Uterus (tissue), 4 donors: Measurements from ENCODE around the gene NR2F1-AS1. TPM values are rescaled to one million over a fixed set of nuclear protein-coding genes. Genes with fewer than 3 reads are reported as not detected.

Source experiments
- DNase-seq, 2 donors: peaks; one replicate each; pipeline ENCODE4 v3.0.0-alpha.2; 2019 to 2020
- H3K27ac ChIP-seq, 2 donors: fragments of 200-600 bp; sonication (generic); 1 replicate in 1 of 2; 2 replicates in 1 of 2; pipeline ENCODE4 v1.5.1; 2016 to 2018
- H3K27me3 ChIP-seq, 2 donors: fragments of 200-600 bp; sonication (generic); one replicate each; pipeline ENCODE4 v1.5.1; 2018 to 2019; ENCODE audit warnings: control low read depth in 1 of 2
- H3K36me3 ChIP-seq, 2 donors: fragments of 200-600 bp; sonication (generic); one replicate each; pipeline ENCODE4 v1.5.1; 2019; ENCODE audit warnings: control low read depth in 1 of 2
- H3K4me1 ChIP-seq, 2 donors: fragments of 200-600 bp; sonication (generic); one replicate each; pipeline ENCODE4 v1.5.1; 2018 to 2019; ENCODE audit warnings: control low read depth in 1 of 2
- H3K4me3 ChIP-seq, 2 donors: fragments of 200-600 bp; sonication (generic); 1 replicate in 1 of 2; 2 replicates in 1 of 2; pipeline ENCODE4 v1.5.1; 2018 to 2019; ENCODE audit warnings: mild to moderate bottlenecking in 1 of 2
- H3K9me3 ChIP-seq, 2 donors: fragments of 200-600 bp; sonication (generic); one replicate each; pipeline ENCODE4 v1.5.1; 2019; ENCODE audit warnings: control low read depth in 1 of 2
- POLR2A ChIP-seq, 2 donors: fragments of 450-650 bp; IDR thresholded peaks; one replicate each; pipeline ENCODE4 v1.6.1; 2016; ENCODE audit warnings: antibody characterized with exemption in 2 of 2, mild to moderate bottlenecking in 1 of 2, moderate library complexity in 1 of 2
- intact Hi-C: fragments of 100-400 bp; cut with DNase I; formaldehyde crosslinking; loops from one replicate; pipeline ENCODE4 v1.15.1; 2023; ENCODE audit warnings: low total_unique reads
- total RNA-seq, 4 donors: library from RNA; depleted of rRNA in 3 of 4; stranded (reverse); fragments of >200 nt in 3 of 4; gene quantifications; one replicate each; pipeline versions ENCODE4 v1.1.0 to v1.2.4, GENCODE V29; 2014 to 2023
- TF ChIP-seq, protein P1 (sequence below), 4 experiments: fragments of 200-600 bp in 2 of 4; fragments of 450-650 bp in 2 of 4; sonication (generic) in 2 of 4; IDR thresholded peaks; one replicate each; pipeline ENCODE4 v1.5.1; 2016 to 2019; ENCODE audit warnings: antibody characterized with exemption in 4 of 4, mild to moderate bottlenecking in 2 of 4, moderate library complexity in 1 of 4
- donor health status: DM: yes; HTN: yes; CAD: no.

NR2F1-AS1 gene
- total RNA-seq, 4 donors from 2014 or later: 4.4 to 46.1 (median 19.9) TPM

DNA sequence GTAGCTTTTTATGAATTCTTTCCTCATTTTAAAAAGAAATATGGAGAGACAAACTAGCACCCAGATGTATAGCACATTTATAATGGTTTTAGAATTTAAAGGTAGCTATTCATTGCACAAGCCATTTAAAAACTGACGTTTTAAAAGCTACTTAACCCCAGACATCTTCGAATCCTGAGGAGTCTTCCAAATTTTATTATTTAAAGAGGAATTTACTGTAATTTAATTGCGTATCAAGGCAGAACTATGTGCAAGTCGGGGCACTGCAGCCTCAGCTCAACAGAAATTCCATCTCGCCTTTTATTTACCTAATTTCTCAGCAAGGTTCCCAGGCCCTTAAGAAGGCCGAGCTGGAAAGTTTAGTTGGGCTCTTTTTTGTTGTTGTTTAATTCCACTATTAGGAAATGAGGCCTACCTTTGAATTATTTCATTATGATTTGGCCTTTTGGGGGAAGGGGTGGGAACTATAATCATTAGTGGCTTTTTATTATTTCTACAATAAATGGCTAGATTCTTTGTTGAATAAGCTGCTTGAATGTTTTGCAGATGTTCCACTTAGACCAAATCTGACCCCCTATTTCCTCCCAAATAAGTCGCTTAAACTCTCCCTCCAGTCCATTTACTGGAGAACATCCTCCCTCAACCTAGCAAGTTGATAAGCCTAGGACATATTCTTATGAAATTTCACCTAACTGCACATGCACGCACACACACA is 22.2 kb upstream of the NR2F1-AS1 start:
- no peak for DNase-seq
- no peaks in the 10 kb centered on the region for H3K36me3 ChIP-seq
- no peak overlapping the region for H3K4me3 ChIP-seq
- no peak overlapping the region for H3K27ac ChIP-seq
- peaks cover 0 to 4% of the 10 kb centered on the region in 2 donors for H3K4me1 ChIP-seq
- intact Hi-C loops: no loop called here
- H3K9me3 ChIP-seq: no peaks in the 10 kb centered on the region
- TF ChIP-seq, protein P1, sequence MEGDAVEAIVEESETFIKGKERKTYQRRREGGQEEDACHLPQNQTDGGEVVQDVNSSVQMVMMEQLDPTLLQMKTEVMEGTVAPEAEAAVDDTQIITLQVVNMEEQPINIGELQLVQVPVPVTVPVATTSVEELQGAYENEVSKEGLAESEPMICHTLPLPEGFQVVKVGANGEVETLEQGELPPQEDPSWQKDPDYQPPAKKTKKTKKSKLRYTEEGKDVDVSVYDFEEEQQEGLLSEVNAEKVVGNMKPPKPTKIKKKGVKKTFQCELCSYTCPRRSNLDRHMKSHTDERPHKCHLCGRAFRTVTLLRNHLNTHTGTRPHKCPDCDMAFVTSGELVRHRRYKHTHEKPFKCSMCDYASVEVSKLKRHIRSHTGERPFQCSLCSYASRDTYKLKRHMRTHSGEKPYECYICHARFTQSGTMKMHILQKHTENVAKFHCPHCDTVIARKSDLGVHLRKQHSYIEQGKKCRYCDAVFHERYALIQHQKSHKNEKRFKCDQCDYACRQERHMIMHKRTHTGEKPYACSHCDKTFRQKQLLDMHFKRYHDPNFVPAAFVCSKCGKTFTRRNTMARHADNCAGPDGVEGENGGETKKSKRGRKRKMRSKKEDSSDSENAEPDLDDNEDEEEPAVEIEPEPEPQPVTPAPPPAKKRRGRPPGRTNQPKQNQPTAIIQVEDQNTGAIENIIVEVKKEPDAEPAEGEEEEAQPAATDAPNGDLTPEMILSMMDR (IDR thresholded peaks at IDR 0.05): no peak
- no peak for TF ChIP-seq POLR2A (IDR thresholded peaks at IDR 0.05)
- peaks cover 0 to 9% of the 10 kb centered on the region in 2 donors for H3K27me3 ChIP-seq

- H3K27ac ChIP-seq: no peak overlapping the region
- H3K9me3 ChIP-seq: no peaks in the 10 kb centered on the region
- H3K27me3 ChIP-seq: peaks cover 0 to 6% of the 10 kb centered on the region in 2 donors
- no peak for TF ChIP-seq POLR2A (IDR thresholded peaks at IDR 0.05)
- TF ChIP-seq, protein P1 (IDR thresholded peaks at IDR 0.05): no peak
- no peak overlapping the region for H3K4me3 ChIP-seq
- H3K36me3 ChIP-seq: no peaks in the 10 kb centered on the region
- H3K4me1 ChIP-seq: no peaks in the 10 kb centered on the region
- intact Hi-C loops: no loop called here
- DNase-seq: no peak
Measured at GRCh38 chr5:93602241-93603077, 21.4 kb upstream of the NR2F1-AS1 start.

DNA sequence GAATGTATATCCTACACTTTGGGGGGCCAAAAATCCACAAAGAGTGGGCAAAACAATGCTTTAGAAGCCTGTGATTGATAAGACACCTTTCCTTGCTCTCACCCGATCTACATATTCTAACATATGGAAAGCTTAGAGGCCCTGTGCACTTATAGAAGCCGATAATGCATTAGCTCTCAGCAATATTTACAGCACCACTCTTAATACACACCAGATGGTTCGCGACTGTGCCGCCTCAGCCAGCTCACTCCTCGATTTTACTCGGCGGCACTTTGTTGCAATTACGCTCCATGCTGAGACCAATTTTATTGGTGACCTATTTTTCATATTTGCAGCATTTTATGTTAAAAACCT is 20.8 kb upstream of the NR2F1-AS1 start:
- H3K27me3 ChIP-seq: peaks cover 0 to 6% of the 10 kb centered on the region in 2 donors
- intact Hi-C loops: no loop called here
- no peaks in the 10 kb centered on the region for H3K36me3 ChIP-seq
- no peak overlapping the region for H3K4me3 ChIP-seq
- no peak for TF ChIP-seq POLR2A (IDR thresholded peaks at IDR 0.05)
- TF ChIP-seq, protein P1 (IDR thresholded peaks at IDR 0.05): no peak
- H3K9me3 ChIP-seq: no peaks in the 10 kb centered on the region
- no peak overlapping the region for H3K27ac ChIP-seq
- no peaks in the 10 kb centered on the region for H3K4me1 ChIP-seq
- no peak for DNase-seq

- H3K27me3 ChIP-seq: peaks cover 0 to 6% of the 10 kb centered on the region in 2 donors
- no peak overlapping the region for H3K27ac ChIP-seq
- intact Hi-C loops: no loop called here
- no peaks in the 10 kb centered on the region for H3K9me3 ChIP-seq
- H3K4me3 ChIP-seq: no peak overlapping the region
- TF ChIP-seq, protein P1 (IDR thresholded peaks at IDR 0.05): no peak
- DNase-seq: no peak
- H3K36me3 ChIP-seq: no peaks in the 10 kb centered on the region
- H3K4me1 ChIP-seq: no peaks in the 10 kb centered on the region
Measured at GRCh38 chr5:93601071-93601801, 20.2 kb upstream of the NR2F1-AS1 start.
